ENCODE data around the gene TRIP4.
"Not testable (repeated sequence)": the region's sequence is repeated elsewhere in the genome, so short reads cannot be mapped to it uniquely, and the experiment has no call there.

The TRIP4 gene

DNA sequence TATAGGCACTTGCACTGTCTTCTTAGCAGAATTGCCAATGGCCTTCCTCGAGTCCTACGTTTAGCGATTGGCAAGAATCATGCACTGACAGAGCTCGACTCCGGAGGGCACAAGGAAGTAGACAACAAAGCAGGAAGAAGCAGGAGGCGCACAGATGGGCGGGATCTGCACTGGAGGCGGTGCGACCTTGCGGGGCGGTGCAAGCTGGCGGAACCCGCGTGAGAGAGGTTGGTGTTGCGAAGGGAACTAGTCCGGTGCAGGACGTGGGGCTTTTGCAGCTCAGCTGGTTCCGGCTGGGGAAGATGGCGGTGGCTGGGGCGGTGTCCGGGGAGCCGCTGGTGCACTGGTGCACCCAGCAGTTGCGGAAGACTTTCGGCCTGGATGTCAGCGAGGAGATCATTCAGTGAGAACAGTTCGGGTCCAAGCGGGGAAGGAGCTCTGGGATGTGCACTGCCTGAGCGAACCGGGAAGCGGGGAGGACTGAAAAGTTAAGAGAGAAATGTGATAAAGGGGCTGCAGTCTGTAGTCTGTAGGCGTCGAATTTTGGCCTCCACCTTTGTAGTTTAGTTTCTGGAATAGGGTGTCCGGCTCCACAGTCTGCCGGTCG, at the start of gene TRIP4:
Gene TRIP4 (plus strand): TSS at position 275 of the 607 bp plus-strand sequence. CDS start 28 bp downstream, at position 303.
- DNase-seq = peak; percentile 66

DNA sequence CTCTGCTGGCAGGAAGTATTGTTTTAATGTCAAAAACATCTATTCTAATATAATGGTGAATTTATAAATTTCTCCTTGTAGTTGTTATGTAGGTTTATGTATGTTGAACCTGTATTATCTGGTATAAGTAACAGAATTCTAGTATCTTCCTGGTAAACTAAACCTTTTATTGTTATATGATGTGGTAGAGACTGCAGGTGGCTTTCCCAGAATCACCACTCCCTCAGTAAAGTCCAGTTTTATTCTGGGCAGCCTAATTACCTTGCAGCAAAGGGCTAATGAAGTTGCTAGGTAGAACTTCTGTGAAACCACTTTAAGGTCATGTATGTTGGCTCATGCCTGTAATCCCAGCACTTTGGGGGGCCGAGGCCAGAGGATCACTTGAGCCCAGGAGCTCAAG, 47.3 kb upstream of the TRIP4 start:
- DNase-seq = no peak

DNA sequence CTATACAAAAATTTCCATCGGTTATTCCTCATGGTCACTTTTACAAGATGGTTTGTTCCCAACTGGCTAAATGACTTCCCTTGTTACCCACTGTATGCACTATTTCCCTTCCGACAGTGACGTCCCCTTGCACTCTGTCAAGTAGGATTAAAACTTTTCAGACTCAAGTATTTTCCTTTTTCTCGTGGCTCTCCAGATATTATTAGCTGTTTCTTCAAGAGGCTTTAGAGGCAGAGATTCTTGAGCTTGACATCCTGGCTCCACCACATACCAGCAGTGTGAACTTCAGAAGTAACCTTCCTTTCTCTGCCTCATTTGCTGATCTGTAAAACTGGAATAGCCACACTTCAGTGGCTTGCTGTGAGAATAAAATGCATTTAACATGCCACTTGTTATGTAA, 45.7 kb upstream of the TRIP4 start:
- no peak for DNase-seq

DNA sequence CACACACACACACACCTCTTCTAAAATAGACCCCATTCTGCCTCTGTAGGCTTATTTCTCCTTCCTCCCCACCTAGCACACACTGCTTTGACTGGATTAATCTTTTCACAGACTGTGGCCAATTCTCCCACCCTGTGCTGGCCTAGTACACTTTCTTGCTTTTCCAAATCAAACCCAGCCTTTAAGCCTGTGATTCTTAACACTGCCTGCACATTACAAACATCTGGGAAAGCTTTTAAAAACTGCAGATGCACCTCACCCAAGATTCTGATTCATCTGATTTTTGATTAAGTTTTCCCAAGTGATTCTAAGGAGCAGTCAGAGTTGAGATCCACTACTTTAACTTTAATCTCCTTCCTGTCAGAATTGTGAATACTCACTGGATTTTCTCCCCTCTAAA, 44.4 kb upstream of the TRIP4 start:
- DNase-seq = no peak

DNA sequence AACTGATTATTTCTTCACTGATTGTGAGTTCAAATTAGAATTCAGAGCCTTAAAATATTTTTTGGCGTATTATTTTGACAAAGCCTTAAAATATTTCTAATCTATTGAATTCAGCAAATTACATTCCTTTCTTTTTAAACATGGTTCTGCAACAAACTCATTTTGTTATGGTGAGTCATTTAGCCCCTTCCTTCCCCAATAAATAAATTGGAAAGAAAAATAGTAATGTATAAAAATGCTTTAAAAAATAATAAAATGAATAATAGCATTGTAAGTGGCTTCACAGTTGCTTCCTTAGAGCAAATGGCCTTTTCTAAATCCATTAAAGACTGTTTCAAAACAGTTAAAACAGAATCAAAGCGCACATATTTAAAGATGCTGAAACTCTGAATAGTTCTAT, 43.8 kb upstream of the TRIP4 start:
- no peak for DNase-seq

DNA sequence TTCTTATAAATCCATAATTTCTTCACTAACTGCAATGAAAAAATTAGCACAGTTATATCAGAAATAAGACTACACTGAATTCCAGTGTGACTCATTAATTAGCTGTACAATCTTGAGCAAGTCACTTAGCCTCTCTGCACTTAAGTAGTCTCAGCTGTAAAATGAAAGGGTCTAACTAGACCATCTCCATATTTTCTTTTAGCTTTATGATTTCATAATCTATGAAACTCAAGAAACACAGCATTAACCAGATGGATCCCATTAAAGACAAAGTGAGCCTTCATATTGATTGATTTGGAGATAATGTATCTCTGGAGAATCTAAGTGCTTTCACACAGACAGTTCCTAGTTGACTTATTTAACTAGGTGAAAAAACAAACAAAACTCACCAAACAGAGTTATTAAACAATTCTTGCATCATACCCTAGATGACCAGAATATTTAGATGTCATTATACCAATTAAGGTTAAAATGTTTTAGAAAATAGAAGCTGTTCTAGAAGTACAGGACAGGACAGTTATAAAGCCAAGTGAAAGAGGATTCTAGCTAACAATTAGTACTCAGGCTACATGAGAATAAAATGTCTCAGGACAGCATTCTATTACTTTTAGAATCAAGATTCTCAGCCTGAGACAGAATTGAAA, 42.9 kb upstream of the TRIP4 start:
- no peak for DNase-seq

DNA sequence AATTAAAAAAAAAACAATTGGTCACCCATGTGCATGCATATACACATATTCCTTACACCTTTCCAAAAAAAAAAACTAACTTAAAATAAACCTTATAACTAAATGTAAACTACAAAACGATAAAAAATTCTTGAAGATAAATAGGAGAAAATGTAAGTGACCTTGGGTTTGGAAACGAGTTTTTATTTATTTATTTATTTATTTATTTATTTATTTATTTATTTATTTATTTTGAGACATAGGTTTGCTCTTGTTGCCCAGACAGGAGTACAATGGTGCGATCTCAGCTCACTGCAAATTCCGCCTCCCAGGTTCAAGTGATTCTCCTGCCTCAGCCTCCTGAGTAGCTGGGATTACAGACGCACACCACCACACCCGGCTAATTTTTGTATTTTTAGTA, 41.4 kb upstream of the TRIP4 start:
- DNase-seq = not testable (repeated sequence)

DNA sequence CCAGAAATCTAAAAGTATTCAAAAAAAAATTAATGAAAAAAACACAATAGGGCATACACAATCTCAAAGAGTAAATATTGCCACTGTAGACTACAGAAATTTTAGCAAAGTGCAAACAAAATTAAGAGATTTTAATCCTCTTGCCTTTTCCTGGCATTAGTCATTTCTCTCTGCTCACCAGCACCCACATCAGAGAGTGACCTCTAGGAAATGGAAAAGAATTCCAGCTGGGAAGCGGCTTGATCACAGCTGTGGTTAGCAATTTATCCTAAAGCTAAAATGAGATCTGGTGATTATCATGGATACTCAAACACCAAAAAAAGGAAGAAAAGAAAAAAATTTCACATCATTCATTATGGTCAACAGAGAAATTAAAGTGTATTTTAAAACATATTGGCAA, 39.2 kb upstream of the TRIP4 start:
- no peak for DNase-seq

DNA sequence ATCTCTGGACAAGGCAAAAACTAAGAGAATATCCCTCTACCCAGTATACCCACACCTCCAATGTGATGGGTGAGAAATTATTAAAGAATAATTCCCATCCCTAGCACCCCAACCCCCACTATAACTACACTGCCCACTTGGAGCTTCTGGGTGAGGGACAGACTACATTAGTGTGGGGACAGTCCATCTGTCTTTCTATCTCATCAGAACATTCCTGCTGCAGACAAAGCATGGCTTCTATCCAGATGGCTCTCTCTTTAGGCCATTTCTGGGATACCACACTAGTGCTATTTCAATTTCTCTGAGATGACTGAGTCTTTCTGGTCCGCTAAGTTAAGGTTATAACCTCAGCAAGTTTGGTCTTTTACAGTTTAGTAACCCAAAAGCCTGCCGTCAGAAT, 38.3 kb upstream of the TRIP4 start:
- no peak for DNase-seq

DNA sequence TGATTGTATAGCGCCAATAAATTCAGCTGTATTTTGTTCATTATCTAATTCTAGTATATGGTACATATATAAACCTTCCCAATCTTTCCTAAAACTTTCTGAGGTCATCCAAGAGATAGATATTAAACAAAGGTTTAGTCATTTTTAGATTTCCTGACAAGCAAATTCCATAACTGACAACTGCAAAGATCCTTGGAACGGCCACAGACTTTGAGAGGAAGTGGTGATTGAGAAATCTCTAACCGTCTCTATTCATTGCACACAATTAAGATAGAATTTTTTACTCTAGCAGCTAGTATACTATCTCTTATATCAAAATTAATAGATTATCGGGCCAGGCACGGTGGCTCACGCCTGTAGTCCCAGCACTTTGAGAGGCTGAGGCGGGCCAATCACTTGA, 36.4 kb upstream of the TRIP4 start:
- DNase-seq = no peak

DNA sequence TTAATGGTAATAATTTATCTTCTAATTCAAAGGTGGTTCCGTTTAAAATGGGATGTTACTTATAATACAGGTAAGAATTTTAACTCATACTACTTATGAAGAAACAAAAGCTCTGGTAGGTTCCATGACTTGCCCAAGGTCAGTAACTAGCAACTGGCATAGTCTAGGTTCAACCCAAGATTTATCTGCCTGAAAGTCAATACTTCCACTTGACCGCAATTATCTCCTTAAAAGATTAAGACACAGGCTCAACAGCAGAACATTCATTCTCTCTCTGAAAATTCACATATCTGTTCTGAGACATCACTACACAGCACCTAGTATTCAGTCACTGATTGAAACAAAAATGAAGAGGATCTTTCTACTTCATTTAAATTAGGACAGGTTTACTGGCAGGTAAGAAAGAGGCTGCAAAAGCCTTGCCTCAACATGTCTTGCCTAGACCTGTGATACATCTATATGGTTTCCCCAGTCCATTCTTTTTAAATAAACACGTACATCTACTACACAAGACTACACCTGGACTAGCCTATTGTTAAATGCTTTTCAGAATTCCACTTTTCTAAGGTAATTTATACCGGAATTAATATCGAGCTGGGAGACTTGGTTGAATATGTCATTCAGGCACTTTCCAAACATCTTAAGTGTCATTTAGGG, 32.8 kb upstream of the TRIP4 start:
- DNase-seq = no peak

DNA sequence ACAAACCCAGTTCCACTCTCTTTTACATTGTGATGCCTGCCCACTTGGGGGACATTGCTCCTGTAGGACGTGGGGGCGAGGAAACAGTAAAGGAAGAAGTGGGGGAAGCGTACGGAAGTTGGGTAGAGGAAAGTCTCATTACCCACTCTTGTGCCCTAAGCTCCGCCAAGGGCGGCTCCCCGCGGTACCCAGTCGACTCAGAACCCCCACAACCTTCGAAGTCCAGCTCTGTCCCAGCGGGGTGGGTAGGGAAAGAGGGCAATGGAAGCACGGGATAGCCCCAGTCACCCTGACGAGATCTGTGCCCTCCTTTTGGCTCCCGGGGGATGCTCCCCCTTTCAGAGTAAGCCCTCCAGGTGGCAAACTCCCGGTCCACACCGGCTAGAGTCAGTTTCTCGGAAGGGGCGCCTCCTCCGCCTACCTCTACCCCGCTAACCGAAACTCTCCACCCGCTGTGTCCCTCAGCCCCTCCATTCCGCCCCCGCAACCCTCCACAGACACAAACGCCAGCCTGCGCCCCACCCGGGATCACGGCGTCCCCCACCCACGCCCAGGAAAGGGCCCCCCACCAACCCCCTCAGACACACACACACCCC, 32.2 kb upstream of the TRIP4 start:
- DNase-seq = no peak

DNA sequence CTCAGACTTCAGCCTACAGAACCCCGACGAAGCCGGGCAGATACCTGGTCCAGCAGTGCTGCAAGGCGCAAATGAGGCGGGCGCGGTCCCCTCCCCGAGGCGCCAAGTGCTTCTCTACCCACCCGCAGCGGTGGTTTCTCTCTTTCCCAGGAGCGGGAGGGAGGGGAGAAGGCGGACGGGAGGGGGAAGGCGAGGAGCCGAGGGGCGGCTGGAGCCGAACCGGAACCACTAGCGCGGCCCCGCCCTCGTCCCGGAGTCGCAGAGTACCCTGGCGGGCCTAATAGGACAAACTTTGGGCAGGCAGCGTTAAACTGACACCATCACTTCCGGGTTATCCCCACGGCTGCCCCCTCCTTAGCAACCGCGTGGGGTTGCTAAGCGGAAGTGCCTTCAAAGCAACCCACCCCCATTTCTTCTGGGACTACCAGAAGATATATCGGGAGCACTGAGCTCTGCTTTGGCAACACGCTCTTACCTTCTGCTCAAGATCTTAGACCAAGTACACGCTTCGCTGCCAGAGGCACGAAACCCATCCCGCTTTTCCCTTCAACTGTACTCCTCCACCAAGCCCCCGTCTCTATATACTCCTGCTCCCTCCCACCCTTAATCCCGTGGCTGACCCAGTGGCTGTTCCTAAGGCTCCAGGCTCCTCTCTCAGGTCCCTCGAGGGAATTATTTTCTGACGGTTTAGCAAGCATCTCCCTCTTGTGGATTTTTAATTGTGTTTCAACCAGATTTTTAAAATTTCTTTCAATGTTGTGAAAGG, 31.5 kb upstream of the TRIP4 start, which contains the start of gene CSNK1G1:
Gene CSNK1G1 (minus strand): TSS at position 230 of the 766 bp plus-strand sequence. CDS start 55,674 bp downstream, outside the sequence.
- peak; percentile 76 for DNase-seq

DNA sequence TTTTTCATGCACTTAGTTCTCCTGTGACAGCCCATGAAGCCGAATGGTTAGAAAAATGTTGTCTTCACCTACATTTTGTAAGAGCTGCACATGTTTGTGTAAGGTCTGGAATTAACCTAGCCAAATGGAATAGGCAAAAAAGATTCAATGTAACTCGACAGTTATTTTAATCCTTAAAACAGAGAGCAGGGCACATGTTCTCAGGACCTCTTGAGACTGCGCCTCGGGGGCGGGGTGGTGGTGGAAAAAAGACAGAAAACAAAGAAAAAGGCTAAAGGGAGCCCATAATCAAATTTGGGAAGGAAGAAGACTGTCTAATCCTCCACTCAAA, 31.0 kb upstream of the TRIP4 start:
- DNase-seq = no peak

DNA sequence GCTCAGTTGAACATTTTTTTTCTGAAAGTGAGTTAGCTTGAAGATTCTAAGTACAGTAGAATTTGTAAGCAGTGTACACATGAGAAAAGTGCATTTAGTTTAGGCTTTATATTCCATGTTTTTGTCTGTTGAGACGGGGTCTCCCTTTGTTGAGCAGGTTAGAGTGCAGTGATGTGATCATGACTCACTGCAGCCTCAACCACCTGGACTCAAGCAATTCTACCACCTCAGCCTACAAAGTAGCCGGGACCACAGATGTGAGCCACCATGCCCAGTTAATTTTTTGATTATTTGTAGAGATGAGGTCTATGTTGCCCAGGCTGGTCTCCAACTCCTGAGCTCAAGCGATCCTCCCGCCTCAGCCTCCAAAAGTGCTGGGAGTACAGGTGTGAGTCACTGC, 26.4 kb upstream of the TRIP4 start:
- no peak for DNase-seq

DNA sequence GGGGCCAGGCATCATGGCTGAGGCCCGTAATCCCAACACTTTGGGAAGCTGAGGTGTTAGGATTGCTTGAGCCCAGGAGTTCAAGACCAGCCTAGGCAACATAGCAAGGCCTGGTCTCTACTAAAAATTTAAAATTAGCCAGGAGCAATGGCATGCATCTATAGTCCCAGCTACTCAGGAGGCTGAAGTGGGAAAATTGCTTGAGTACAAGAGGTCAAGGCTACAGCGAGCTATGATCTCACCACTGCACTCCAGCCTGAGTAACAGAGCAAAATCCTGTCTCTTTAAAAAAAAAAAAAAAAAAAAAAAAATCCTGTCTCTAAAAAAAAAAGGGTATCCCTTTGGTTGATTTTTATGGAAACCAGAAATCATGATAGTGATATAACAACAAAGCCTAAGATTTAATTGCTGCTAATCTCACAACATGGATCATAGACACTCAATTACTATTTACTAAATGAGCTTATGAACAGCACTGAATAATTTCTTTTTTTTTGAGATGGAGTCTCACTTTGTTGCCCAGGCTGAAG, 18.5 kb upstream of the TRIP4 start:
- DNase-seq = no peak

DNA sequence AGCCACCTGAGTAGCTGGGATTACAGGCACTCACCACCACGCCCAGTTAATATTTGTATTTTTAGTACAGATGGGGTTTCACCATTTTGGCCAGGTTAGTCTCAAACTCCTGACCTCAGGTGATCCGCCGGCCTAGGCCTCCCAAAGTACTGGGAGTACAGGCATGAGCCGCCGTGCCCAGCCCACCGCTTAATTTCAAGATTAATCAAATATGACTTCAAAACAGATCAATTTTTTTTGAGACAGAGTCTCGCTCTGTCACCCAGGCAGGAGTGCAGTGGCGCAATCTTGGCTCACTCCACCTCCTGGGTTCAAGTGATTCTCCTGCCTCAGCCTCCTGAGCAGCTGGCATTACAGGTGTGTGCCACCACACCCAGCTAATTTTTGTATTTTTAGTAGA, 16.3 kb upstream of the TRIP4 start:
- DNase-seq = not testable (repeated sequence)

DNA sequence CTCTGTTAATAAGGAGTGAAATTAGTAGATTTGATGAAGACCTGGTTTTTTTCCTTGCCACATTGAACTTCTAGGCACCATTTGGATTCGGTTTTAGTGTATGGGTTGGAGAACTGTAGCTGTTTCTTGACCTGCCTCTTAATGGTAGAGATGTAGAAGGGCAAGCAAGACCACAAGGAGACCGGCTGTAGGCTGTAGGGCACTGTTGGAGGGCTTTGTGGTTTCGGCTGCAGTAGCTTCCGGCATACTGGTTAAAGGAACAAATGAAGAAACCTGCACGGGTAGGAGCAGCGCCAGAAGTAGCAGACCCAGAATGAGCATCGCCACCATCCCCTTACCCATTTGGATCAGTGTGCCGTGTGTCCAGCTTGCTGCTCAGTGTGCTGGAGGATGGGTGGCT, 14.3 kb upstream of the TRIP4 start:
- DNase-seq = no peak

DNA sequence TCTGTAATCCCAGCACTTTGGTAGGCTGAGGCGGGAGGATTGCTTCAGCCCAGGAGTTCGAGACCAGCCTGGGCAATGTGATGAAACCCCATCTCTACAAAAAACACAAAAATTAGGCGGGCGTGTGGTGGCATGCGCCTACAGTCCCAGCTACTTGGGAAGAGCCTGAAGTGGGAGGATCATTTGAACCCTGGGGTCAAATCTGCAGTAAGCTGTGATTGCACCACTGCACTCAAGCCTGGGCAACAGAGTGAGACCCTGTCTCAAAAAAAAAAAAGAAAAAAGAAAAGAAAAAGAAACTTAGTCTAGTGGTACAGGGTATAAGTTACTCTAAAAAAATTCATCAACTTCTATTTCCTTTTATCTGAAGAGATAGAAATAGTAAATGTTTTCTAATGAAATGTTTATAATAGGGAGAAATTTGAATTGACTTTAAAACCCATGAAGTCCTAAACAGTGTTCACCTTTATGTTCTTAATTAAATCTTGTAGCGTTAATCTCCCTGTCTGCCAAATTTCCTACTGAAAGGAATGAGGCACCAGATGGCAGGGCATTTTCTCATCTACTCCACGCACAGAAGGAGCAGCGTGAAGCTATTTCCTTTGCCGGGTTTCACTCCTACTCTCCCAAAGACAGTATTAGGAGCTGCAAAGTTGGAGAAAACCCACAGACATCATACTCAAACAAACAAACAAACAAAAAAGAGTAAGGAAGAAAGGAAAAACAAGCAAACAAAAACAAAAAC, 8.2 kb upstream of the TRIP4 start:
- DNase-seq = no peak

DNA sequence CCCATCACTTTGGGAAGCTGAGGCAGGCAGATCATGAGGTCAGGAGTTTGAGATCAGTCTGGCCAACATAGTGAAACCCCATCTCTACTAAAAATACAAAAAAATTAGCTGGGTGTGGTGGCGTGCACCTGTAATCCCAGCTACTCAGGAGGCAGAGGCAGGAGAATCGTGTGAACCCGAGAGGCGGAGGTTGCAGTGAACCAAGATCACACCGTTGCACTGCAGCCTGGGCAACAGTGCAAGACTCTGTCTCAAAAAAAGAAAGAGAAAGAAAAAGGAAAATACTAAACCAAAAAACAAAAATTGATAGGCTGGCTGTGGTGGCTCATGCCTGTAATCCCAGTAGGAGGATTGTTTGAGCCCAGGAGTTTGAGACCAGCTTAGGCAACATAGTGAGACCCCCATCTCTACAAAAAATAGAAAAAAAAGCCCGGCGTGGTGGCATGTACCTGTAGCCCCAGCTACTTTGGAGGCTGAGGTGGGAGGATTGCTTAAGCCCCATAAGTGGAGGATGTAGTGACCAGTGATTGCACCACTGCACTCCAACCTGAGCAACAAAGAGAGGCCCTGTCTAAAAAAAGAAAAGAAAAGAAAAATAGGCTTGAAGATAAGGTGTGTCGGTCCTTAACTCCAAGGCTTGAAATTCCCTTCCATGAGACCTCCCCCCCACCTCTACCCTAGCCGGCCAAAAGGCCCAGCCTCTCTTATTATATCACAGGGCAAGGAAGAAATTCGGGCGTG, 7.3 kb upstream of the TRIP4 start:
- not testable (repeated sequence) for DNase-seq

DNA sequence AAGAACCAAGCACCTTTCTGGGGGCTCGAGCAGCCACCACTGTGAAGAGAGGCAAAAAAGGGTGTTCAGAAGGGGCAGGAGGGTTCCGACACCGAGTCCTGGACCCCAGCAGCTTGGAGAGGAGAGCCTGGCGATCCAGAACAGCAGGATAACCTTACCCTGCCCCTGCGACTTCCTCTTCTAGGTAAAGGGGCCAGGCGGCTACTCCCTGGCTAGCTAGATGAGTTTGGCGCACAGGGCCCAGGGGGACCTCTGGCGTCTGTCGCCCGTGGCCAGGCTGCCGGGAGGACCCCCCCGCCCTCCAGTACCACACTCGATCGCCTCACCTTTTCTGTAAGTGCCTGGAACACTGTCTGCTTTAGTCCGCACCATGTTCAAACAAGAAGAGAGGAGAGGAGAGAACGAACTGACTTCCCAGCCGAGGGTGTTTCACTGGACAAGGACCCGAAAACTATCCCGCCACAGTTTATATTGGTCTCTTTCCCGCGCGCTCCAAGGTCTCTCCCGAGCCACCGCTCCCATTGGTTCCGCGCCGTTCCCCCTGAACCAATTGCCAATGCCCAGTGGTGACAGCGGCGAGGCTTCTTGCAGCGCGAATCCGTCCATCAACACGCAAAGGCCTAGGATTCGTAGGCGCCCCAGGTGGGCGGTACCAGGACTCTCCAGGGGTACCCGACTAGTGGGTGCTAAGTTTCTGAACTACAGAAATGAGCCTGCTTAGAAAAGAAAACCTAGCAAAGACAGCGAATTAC, 6.5 kb upstream of the TRIP4 start, which contains the start of gene PCLAF:
Gene PCLAF (minus strand): TSS at position 442 of the 752 bp plus-strand sequence. CDS start 70 bp downstream, at position 372.
- DNase-seq = peak; percentile 85

Data from DMS79 (cell line).